AML-193 (cell line): ENCODE results near the gene CD19.

ENCODE experiments used
- DNase-seq, 2 experiments: peaks; one replicate each; lab custom pipeline; 2025; lab: John Stamatoyannopoulos, UW

The CD19 gene

DNA sequence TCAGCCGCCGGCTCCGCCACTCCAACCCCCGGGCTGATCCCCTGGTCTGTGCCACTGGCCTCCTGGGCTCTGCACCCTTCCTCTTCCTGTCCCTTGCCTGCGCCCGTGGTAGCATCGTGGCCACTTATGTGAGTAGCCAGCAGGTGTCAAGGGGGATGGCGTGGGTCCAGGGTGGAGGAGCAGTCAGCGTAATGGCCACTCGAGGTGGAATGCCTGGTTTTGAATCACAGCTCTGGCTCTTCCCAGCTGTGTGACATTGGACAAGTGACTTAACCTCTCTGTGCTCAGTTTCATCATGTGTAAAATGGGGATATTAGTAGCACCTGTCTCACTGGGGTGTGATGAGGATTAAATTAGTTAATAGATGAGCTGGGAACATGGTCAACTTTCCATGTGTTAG lies 50.6 kb downstream of the CD19 start:
- DNase-seq: no peak

DNA sequence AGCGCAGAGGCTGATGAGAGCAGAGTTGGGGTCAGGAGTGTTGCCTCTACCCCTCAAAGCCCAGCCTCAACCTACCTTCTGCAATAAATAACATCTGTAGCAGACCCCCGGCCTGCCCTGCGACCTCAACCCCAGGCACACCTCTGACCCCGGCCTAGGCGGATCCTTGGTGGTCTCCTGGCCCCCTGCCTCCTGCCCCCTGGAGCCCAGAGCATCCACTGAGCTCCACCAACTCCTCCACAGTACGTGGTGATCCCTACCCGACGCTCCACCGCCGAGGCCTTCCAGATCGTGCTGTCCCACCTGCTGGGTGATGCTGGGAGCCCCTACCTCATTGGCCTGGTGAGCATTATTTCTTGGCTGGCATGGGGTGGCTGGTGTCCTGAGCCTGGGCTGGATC lies 51.2 kb downstream of the CD19 start:
- DNase-seq: no peak

DNA sequence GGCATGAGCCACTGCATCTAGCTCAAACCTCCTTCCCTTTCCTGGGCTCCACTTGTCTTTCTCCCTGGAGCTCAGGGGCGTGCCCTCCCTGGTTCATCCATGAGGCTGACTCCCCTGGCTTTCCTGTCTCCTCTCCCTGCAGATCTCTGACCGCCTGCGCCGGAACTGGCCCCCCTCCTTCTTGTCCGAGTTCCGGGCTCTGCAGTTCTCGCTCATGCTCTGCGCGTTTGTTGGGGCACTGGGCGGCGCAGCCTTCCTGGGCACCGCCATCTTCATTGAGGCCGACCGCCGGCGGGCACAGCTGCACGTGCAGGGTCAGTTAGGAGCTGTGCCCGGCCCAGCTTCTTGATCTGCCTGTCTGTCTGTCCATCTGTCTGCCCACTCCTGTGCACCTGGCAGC lies 51.9 kb downstream of the CD19 start:
- DNase-seq: no peak

DNA sequence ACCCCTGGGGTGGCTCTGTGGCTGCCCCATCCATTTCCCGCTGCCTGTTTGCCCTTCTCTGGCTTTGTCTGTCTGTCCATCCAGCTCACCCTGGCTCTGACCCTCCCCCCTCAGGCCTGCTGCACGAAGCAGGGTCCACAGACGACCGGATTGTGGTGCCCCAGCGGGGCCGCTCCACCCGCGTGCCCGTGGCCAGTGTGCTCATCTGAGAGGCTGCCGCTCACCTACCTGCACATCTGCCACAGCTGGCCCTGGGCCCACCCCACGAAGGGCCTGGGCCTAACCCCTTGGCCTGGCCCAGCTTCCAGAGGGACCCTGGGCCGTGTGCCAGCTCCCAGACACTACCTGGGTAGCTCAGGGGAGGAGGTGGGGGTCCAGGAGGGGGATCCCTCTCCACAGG lies 52.3 kb downstream of the CD19 start:
- DNase-seq: no peak

DNA sequence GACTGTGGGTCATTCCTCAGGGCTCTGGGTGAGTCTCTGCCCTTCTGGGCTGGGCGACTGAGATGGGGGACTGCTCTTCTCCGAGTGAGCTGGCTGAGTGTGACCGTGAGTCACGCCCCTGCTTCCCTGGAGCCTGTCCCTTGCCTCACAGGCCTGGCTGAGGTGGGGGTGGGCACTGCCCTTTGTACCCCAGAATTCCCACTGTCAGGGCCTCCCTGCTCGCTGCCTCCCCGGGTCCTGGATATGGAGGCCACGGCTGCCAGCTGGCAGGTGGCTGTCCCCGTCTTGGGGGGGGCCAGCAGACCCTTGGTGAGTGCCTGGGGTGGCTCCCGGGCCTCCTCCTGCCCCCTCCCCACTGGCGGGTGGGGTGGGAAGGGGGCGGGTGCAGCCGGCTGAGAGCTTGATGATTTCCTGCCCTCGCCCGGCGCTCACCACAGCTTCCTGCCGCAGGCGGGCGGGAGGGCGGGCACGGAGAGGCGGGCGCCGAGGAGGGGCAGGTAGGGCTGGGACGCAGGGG lies 52.9 kb downstream of the CD19 start, which contains the start of gene LAT:
Gene LAT, plus strand, starts transcription at position 434 of the 517 bp plus-strand sequence. CDS start 366 bp downstream, outside the sequence.
- DNase-seq: peak; percentile 35 to 49

DNA sequence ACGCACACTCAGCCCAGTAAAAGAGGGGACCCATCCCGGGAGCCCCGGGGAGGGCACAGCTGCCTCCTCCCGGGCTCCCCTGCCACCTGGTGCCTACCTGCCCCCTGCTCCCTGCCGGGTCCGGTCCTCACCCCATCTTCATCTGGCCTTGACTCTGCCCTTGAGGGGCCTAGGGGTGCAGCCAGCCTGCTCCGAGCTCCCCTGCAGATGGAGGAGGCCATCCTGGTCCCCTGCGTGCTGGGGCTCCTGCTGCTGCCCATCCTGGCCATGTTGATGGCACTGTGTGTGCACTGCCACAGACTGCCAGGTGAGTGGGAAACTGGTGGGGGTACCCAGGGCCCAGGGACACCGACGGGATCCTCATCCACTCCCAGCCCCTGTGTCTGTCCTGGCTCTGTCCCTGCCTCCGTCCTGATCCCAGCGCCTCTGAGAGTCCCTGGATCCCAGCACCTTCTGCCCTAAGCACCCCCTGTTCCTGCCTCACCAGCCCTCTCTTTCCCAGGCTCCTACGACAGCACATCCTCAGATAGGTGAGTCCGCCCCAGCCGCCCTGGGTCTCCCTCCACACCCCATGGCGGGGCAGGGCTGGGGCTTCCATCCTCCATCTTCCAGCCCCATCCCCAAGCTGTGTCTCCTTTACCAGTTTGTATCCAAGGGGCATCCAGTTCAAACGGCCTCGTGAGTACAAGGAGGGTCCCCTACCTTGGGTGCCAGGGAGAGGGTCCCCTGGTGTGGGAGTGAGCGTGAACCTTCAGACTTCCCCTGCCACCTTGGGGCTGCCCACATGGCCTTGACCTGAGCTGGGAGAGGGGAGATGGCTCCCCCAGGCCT lies 53.7 kb downstream of the CD19 start:
- no peak for DNase-seq

DNA sequence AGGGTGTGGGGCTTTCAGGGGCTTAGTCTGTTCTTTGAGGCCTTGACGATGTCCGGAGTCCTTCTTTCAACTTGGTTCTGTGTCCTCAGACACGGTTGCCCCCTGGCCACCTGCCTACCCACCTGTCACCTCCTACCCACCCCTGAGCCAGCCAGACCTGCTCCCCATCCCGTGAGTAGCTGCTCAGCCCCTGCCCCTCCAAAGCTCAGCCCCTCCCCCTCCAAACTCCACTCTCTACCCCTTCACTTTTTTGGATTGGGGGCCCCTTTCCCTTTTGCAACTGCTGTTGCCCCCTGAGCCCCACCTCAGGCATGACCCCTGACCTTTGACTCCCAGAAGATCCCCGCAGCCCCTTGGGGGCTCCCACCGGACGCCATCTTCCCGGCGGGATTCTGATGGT lies 54.3 kb downstream of the CD19 start:
- no peak for DNase-seq

DNA sequence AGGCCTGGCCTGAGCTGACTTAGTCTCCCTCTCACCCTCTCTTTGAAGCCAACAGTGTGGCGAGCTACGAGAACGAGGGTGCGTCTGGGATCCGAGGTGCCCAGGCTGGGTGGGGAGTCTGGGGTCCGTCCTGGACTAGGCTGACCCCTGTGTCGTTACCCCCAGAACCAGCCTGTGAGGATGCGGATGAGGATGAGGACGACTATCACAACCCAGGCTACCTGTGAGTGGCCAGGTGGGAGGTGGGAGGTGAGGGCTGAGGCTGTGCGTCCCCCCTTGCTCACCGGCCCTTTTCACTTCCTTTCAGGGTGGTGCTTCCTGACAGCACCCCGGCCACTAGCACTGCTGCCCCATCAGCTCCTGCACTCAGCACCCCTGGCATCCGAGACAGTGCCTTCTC lies 54.7 kb downstream of the CD19 start:
- DNase-seq: no peak

DNA sequence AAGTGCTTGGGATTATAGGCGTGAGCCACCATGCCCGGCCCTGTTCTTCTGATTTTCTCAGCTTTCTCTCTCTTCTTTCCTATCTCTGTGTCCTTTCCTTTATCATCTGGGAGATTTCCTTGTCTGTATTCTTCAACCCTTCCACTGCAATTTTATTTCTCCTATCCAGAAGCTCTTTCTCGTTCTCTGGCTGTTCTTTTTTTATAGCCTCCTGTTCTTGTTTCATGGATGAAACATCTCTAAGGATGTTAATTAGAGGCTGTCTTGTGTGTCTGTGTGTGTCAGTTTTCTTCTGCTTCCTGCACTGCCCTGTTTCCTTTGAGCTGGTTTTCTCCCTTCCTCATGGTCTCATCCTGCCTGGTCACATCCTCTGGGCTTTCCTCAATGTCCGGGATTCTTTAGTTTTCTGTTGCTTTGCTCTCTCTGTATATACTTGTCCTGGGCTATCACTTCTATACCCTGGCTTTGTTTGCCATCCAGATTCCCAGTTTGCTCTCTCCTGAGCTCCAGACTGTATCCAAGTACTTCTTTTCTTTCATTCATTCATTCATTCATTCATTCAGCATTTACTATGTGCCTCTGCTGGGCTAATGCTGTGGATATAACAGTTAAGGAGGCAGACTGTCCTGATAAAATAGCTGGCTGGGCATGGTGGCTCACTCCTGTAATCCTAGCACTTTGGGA lies 55.5 kb downstream of the CD19 start:
- no peak for DNase-seq
